HG03457 (cell line): Measurements from ENCODE around the gene SMYD3.
"Not testable (repeated sequence)": the region's sequence is repeated elsewhere in the genome, so short reads cannot be mapped to it uniquely, and the experiment has no call there.

Source experiments
- ATAC-seq: cut with Tn5 transposase; IDR thresholded peaks from one replicate; pipeline ENCODE4 v1.9.1; 2021; ENCODE audit warnings: moderate number of reproducible peaks; ENCODE audit not compliant: unreplicated experiment

Gene SMYD3

GRCh38 chr1:246043556-246043955, 463.5 kb downstream of the SMYD3 start:
- ATAC-seq: no peak

DNA sequence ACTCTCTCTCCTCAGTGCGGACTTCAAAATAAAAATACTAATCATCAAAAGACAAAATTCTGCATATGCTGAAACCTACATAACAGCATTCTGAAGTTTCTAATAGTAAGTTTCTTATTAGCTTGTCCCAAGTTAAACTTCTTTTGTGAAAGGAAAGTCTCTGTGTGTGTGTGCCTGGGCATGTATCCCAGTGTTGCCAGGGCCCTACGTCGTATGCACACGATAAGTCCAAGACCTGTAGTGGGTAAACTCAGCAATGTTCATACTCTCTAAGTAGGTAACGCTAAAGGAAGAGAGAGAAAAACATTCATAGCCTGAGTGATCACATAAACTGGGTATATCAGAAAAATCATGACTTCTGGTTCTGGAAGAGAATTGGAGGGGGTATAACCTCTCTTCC, 465.7 kb downstream of the SMYD3 start:
- no peak for ATAC-seq

DNA sequence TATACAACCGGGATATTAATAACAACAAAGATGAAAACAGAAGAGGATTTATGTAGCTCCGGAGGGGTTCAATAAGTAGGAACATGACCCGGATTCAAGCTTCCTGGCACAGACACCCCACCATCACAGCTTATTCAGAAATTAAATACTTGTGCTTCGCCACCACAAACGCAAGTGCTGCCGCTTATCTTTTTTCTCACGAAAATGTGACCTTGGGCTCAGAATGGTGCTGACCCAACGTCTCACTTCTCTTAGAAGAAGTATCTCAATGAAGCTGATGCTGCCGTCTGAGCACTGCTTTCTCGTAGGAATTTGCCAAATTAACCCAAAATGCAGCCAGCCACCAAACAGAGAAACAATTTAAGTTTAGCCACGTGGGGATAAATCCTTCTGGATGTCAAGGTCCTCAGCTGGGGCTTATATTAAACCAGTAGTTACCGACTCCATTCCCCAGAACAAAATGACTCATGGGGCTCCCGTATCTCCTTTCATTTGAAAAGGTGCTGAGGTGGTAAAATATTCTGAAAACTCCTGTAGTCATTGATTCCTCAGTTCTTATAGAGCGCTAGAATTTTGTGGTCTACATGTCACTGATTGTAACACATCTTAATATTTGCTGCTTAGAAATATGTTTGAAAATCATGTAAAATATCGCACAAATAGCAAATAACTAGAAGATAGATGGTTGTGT, 466.7 kb downstream of the SMYD3 start:
- ATAC-seq: no peak

DNA sequence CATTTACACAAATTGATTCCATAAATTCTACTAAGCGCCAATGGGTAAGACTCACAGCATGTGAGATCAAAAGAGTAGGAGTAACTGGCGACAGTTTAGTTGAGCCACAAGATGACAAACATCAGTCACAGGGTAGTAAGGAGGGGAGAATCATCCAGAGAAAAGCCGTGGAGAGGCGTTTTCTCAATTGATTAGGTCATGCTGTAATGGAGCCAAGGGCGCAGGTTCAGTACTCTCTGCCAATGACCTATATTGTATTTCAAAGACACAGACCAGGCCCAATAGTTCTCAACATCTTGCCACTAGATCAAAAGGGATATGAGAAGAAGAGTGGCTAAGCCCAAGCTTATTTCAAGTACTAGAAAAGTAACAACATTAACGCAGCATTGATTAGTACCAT, 467.5 kb downstream of the SMYD3 start:
- no peak for ATAC-seq

DNA sequence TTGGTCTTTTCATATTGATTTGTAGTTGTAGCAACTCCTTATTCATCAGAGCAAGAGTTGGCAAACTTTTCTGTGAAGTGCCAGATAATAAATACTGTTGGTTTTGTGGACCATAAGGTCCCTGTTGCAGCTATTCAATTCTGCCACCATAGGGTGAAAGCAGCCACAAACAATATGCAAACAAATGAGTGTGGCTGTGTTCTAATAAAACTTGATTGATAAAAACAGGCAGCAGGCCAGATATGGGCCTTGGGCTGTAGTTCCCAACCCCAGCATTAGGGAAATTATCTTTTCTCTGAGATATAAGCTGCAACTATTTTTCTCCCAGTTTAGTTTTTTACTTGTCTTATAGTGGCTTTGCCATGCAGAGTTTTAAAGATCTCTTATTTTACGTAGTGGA, 469.2 kb downstream of the SMYD3 start:
- ATAC-seq: no peak

DNA sequence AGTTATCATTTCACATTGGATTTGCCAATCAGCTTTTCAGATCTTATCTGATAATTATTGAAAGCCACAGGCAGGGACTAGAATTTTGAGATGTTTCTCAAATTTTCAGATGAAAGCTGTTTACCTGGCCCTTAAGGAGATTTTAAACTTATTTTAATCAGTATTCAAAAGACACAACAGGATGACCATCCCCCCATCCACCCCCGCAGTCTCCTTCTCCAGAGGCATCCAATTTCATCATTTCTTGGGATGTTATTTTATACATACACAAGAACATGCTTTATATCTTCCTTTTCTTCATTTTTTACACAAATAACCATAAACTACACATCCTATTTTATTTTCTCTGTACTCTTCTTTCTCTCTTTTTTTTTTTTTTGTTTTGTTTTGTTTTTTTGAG, 470.9 kb downstream of the SMYD3 start:
- ATAC-seq: no peak

DNA sequence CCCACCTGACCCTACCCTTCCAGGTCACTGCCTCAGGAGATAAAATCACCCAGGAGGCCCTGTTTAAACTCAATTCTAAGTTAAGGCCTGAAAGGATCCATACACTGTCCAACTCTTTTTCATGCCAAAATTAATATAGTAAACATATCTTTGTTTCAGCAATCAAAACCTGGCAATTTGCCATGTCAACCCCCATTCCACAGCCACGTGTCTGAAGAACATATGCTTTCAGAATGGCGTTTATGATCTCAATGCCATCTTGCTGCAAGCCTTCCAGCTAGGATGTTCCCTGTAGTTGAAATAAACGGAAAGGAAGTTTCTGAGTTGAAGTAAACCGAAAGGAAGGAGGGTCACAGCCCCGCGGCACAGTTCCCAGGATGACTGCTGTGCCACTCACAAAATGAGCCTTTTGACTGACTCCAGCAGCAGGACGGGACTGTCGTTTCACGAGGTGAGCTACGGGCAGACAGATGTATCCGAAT, 472.0 kb downstream of the SMYD3 start:
- no peak for ATAC-seq

DNA sequence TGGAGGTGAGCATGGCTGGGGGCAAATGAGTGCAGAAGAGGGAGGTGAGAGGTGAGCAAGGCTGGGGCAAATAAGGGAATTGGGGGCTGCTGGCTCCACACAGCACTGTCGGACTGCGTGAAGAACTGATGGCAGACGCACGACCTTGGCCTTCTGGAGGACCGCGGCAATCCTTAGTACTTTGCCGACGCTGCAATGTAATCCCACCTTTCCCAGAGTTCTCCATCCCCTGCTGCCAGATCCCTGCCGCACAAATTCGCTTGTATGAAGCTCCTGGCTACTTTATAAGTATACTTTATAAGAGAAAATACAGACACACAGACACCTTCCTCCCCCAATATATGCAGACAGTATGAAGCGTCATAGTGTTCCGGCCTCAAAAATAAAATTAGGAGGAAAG, 472.4 kb downstream of the SMYD3 start:
- ATAC-seq: no peak

GRCh38 chr1:246032984-246033383, 474.1 kb downstream of the SMYD3 start:
- ATAC-seq: no peak

DNA sequence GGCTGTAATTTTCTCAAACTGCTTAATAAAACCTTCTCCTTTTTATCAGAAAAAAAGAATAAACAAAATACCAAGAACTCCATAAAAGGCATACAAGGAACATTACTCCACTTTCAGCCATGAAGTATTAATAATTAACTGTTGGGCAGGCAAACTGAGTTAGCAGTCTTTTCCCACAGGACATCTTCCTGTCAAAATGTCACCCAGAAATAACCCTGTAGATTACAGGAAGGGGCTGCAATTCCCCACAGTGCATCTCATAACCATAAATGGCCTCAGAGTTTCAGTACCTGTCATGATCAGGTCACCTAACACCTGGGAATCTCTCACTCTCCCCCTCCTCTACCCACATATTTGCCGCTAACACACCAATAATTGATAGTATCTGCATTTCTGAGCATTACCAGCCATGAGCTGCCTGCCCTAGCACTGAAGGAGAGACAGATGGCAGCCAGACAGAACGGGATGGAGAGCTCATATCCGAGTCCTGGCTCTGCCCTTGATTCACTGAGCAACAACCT, 475.0 kb downstream of the SMYD3 start:
- no peak for ATAC-seq

DNA sequence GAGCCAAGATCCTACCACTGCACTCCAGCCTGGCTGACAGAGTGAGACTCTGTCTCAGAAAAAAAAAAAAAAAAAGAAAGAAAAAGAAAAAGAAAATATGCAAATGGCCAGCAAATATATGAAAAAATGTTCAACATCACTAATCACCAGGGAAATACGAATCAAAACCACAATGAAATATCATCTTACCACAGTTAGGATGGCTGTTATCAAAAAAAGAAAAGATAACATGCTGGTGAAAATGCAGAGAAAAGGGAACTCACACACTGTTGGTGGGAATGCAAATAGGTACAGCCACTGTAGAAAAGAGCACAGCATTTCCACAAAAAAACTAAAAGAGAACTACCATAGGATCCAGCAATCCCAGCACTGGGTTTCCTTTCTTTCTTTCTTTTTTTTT, 477.5 kb downstream of the SMYD3 start:
- ATAC-seq: no peak

GRCh38 chr1:246024118-246024517, 483.0 kb downstream of the SMYD3 start:
- not testable (repeated sequence) for ATAC-seq

- no peak for ATAC-seq
Observed at GRCh38 chr1:246020211-246020954, 486.7 kb downstream of the SMYD3 start.

DNA sequence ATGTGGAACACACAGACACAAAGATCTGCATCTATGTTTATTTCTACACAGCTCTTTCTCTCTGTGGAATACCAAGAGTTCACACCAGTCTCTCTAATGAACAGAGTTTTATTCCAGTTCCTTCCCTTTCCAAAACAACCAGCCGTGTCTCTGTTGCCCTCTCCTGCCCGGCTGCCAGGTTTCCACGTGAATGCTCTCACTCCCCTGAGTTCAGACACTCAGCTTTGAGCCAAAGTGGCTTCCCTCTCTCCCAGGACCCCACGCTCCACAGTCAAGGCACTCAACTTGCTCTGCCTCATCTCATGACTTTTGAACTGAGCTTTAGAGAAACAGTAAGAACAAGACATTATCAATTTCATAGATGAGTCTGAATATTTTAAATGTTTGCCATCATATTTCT, 488.9 kb downstream of the SMYD3 start:
- ATAC-seq: no peak

DNA sequence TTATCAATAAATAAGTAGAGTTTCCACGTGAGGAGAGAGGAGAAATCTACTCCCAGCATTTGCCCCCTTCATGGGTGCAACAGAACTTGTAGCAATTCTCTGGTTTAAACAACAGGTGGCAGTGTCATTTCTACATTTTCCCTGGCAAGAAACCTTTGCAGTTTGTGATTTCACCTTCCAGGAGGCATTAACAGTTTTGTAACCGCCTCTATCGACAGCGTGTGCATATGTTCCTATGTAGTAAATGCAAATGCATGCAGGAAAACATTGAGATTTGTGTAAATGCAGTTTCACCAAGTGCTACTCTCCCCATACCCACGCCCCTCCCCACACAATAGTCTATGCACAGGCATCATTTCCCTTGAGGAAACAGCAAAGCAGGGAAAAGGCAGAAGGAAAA, 494.7 kb downstream of the SMYD3 start:
- ATAC-seq: no peak

- ATAC-seq: no peak
Observed at GRCh38 chr1:246010386-246010785, 496.7 kb downstream of the SMYD3 start.

- ATAC-seq: no peak
Observed at GRCh38 chr1:246008363-246008831, 498.7 kb downstream of the SMYD3 start.

DNA sequence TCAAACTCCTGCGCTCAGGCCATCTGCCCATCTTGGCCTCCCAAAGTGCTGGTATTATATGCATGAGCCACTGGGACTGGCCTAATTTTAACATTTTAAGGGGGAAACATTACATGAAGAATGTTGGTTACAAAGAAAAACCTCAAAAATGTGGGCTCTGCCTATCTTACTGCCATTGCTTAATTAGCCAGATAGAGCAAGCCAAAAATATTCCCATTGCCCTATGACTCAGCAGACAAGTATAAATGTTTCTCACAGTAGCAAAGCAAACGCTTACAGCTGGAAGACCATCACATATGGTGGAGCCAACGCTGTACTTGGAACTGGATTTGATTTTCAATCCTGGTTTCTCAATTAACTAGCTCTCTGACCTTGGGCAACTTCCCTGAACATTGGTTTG, 502.0 kb downstream of the SMYD3 start:
- no peak for ATAC-seq

- ATAC-seq: no peak
Observed at GRCh38 chr1:246004301-246004700, 502.8 kb downstream of the SMYD3 start.

- ATAC-seq: no peak
Observed at GRCh38 chr1:246003442-246003730, 503.7 kb downstream of the SMYD3 start.

DNA sequence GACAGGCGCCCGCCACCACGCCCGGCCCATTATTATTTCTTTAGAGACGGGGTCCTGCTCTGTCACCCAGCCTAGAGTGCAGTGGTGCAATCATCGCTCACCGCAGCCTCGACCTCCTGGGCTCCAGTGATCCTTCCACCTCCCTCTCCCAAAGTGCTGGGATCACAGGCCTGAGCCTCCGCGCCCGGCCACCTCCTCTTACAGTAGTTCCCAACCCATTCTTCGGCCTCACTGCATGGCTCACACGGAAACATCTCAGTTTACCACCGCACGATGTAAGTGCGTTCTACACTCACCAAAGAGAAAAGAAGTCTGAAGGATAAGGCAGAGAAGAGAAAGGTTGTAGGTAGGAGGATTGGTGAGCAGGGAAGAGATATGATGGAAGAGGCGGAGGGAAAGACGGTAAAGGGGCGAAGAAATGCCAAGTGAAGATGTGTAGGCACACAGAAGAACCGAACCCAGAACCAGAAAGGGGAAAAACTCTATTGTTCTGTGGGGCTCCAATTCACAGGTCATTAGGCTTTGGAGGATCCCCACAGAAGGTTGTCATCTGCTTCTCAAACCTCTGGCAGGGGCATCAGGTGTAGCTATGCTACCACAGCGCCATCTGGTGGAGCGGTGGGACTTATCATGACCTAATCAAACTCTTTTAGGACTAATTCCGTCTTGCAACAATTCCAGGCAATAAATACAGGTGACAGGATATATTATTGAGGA, 504.2 kb downstream of the SMYD3 start:
- ATAC-seq: no peak

GRCh38 chr1:246001837-246002230, 505.2 kb downstream of the SMYD3 start:
- no peak for ATAC-seq
